Dermis microvascular lymphatic vessel endothelial cell (primary cell): ENCODE results near the gene ZNF202. TPM values are rescaled to one million over a fixed set of nuclear protein-coding genes. Genes with fewer than 3 reads are reported as not detected.

ENCODE experiments used
- DNase-seq, 2 donors: peaks; one replicate each; pipeline versions ENCODE4 v3.0.0 to v3.0.0-alpha.2; 2010; ENCODE audit warnings: low read depth in 2 of 2
- total RNA-seq: library from RNA; depleted of rRNA; stranded (reverse); fragments of >200 nt; gene quantifications from 2 replicates; pipeline ENCODE4 v1.2.1, GENCODE V29; 2014

The ZNF202 gene
- total RNA-seq, 1 donor from 2014 or later = 3.6 TPM

- DNase-seq = no peak
These were observed 57.9 kb downstream of the ZNF202 start for GRCh38 chr11:123683428-123684170.

- DNase-seq = no peak
These were observed 58.6 kb downstream of the ZNF202 start for GRCh38 chr11:123682696-123683410.

GRCh38 chr11:123681030-123681429 lies 60.4 kb downstream of the ZNF202 start:
- no peak for DNase-seq

- no peak for DNase-seq
These were observed 63.2 kb downstream of the ZNF202 start for GRCh38 chr11:123678246-123678645.

- DNase-seq = no peak
These were observed 64.0 kb downstream of the ZNF202 start for GRCh38 chr11:123677510-123677909.

- no peak for DNase-seq
These were observed 67.2 kb downstream of the ZNF202 start for GRCh38 chr11:123674297-123674696.

Other genes with a start within 250 kb of the ZNF202 start
- gene SCN3B, start 87.0 kb downstream of the ZNF202 start, total RNA-seq = 1.4 and 8.5 TPM in 2 replicates
- gene OR6X1, start 12.9 kb upstream of the ZNF202 start, total RNA-seq = not detected in 2 replicates
- gene OR6M1, start 64.7 kb upstream of the ZNF202 start, total RNA-seq = not detected in 2 replicates
- gene TMEM225, start 144.0 kb upstream of the ZNF202 start, total RNA-seq = not detected in 2 replicates
- not detected in 2 replicates for gene OR8D4, start 160.5 kb upstream of the ZNF202 start, total RNA-seq
- not detected in 2 replicates for gene OR4D5, start 198.0 kb upstream of the ZNF202 start, total RNA-seq
- not detected in 2 replicates for gene OR6T1, start 202.2 kb upstream of the ZNF202 start, total RNA-seq
- gene OR10S1, start 236.1 kb upstream of the ZNF202 start, total RNA-seq = not detected in 2 replicates